Measurements from ENCODE around the gene APOL2.
"Not testable (repeated sequence)": the region's sequence is repeated elsewhere in the genome, so short reads cannot be mapped to it uniquely, and the experiment has no call there.

APOL2 gene

DNA sequence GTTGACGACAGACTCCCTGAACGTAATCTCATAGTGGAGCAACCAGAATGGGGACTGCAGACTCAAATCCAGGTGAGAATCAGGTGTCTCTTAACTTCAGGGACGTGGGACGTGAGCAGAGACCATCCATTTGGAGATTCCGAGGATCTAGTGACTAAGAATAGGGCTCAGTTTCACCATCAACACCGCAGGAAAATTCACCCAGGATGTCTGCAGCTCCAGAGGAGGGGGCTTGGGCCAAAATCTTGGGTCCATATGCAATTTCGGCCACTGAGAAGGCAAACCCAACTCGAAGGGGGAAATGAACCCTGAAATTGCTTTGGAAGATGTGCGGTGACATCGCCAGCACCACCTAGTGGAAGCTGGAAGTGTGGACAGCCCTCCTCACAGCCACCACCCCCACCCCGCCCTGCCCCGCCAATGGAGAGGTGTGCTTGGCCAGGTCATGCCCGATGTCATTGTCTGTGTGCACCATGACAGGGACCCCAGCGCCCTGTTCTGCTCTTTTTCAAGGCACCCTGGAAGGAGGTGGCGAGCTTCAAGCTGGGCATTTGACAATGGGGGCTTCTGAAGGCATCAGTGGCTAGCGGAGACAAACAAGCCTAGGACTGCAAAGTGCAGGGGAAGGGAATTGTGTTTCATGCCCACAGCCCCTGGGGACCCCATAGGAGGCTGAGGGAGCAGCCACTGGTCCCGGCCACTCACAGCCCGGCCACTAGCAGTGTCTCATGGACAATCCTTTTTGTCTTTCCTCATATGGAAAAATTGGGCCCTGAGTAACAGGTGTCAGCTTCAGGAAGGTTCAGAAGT, 38.4 kb upstream of the APOL2 start:
- no peak overlapping the region for H3K4me3 ChIP-seq (ENCODE audit: low read length)
- H3K9me3 ChIP-seq (ENCODE audit: control insufficient read depth, low read length): no peaks in the 10 kb centered on the region
- H3K4me1 ChIP-seq (ENCODE audit: control insufficient read depth, insufficient read depth, low read length): peaks cover 9% of the 10 kb centered on the region
- H3K9ac ChIP-seq (ENCODE audit: low read length): peak overlapping the region; percentile 47
- H3K36me3 ChIP-seq (ENCODE audit: control insufficient read depth, insufficient read depth, low read length): peaks cover 9% of the 10 kb centered on the region
- no peaks in the 10 kb centered on the region for H3K27me3 ChIP-seq (ENCODE audit: control insufficient read depth, insufficient read depth, low read length)

DNA sequence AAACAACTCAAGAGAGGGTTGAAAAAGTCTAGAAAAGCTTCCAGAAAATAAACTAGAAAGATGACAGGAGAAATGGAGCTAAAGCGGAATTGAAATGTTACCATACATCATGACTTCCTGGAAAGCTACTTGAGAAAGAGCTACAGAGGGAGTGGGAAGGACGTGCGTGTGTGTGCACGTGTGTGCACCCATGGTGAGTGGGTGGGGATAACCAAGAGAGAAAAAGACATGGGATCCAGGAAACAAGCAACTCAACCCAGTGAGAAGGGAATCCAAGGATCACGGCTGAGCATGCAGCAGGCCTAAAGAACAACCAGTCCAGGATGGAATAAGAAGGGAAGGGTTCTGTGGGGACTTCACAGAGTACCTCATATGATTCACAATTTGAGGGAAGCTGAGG, 35.2 kb upstream of the APOL2 start:
- no peak overlapping the region for H3K9ac ChIP-seq (ENCODE audit: low read length)
- H3K4me3 ChIP-seq (ENCODE audit: low read length): no peak overlapping the region
- H3K4me1 ChIP-seq (ENCODE audit: control insufficient read depth, insufficient read depth, low read length): peaks cover 9% of the 10 kb centered on the region
- H3K27me3 ChIP-seq (ENCODE audit: control insufficient read depth, insufficient read depth, low read length): no peaks in the 10 kb centered on the region
- no peaks in the 10 kb centered on the region for H3K9me3 ChIP-seq (ENCODE audit: control insufficient read depth, low read length)
- no peaks in the 10 kb centered on the region for H3K36me3 ChIP-seq (ENCODE audit: control insufficient read depth, insufficient read depth, low read length)

DNA sequence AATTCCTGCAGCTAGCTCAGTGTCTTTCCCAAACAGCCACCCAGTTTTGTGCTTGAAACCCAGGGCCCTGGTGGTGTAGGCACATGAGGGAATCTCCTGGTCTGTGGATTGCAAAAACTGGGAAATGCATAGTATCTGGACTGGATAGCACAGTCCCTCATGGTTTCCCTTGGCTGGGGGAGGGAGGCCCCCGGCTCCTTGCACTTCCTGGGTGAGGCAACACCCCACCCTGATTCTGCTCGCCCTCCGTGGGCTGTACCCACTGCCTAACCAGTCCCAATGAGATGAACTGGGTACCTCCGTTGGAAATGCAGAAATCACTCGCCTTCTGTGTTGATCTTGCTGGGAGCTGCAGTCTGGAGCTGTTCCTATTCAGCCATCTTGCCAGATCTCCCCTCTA, 32.6 kb upstream of the APOL2 start:
- not testable (repeated sequence) for H3K9ac ChIP-seq (ENCODE audit: low read length); H3K4me1 ChIP-seq (ENCODE audit: control insufficient read depth, insufficient read depth, low read length); H3K9me3 ChIP-seq (ENCODE audit: control insufficient read depth, low read length); H3K27me3 ChIP-seq (ENCODE audit: control insufficient read depth, insufficient read depth, low read length); H3K4me3 ChIP-seq (ENCODE audit: low read length); H3K36me3 ChIP-seq (ENCODE audit: control insufficient read depth, insufficient read depth, low read length)

DNA sequence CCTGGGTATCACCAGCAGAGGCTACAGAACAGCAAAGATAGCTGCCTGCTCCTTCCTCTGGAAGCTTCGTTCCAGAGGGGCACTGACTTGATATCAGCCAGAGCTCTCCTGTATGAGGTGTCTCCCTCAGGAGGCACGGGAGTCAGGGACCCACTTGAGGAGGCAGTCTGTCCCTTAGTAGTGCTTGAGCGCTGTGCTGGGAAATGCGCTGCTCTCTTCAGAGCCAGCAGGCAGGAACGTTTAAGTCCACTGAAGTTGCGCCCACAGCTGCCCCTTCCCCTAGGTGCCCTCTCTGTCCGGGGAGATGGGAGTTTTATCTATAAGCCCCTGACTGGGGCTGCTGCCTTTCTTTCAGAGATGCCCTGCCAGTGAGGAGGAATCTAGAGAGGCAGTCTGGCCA, 31.9 kb upstream of the APOL2 start:
- not testable (repeated sequence) for H3K9me3 ChIP-seq (ENCODE audit: control insufficient read depth, low read length); H3K27me3 ChIP-seq (ENCODE audit: control insufficient read depth, insufficient read depth, low read length); H3K36me3 ChIP-seq (ENCODE audit: control insufficient read depth, insufficient read depth, low read length); H3K4me1 ChIP-seq (ENCODE audit: control insufficient read depth, insufficient read depth, low read length); H3K9ac ChIP-seq (ENCODE audit: low read length); H3K4me3 ChIP-seq (ENCODE audit: low read length)

DNA sequence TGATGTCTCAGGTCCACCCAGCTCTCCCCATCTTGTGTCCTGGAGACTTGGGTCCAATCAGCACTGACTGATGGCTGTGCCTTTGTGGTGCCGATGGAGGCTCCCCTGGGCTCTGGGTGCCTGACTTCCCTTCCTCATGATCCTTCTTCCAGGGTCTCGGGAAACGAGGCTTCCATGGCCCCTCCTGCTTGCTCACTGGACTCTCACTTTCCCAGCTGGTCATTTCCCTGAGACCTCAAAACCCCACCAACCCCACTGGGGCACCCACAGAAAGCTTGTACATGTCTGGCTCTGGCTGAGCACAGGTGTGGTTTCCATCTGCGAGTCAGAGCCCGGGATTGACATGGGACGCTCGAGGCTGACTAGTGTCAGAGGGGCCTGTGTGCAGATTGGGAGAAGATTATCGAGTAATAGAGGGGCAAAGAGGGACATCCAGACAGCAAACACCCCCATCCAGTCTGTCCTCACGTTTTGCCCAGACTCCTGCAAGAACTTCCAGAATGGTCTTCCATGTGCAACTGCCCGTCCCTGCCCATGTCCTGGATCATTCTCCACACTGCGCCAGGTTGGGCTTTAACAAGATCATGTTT, 28.7 kb upstream of the APOL2 start:
- Histone ChIP-seq H3K27me3 (ENCODE audit: control insufficient read depth, insufficient read depth, low read length) (no peaks in the 10 kb centered on the region), H3K9me3 (ENCODE audit: control insufficient read depth, low read length) (no peaks in the 10 kb centered on the region), H3K4me3 (ENCODE audit: low read length) (no peak overlapping the region), H3K36me3 (ENCODE audit: control insufficient read depth, insufficient read depth, low read length) (peaks cover 6% of the 10 kb centered on the region), H3K4me1 (ENCODE audit: control insufficient read depth, insufficient read depth, low read length) (no peaks in the 10 kb centered on the region), H3K9ac (ENCODE audit: low read length) (no peak overlapping the region)

DNA sequence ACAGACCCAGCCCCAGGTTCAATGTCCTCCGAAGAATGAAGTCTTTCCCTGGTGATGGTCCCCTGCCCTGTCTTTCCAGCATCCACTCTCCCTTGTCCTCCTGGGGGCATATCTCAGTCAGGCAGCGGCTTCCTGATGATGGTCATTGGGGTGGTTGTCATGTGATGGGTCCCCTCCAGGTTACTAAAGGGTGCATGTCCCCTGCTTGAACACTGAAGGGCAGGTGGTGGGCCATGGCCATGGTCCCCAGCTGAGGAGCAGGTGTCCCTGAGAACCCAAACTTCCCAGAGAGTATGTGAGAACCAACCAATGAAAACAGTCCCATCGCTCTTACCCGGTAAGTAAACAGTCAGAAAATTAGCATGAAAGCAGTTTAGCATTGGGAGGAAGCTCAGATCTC, 27.7 kb upstream of the APOL2 start:
- Histone ChIP-seq H3K4me1 (ENCODE audit: control insufficient read depth, insufficient read depth, low read length) (no peaks in the 10 kb centered on the region), H3K36me3 (ENCODE audit: control insufficient read depth, insufficient read depth, low read length) (peaks cover 6% of the 10 kb centered on the region), H3K9me3 (ENCODE audit: control insufficient read depth, low read length) (no peaks in the 10 kb centered on the region), H3K4me3 (ENCODE audit: low read length) (no peak overlapping the region), H3K27me3 (ENCODE audit: control insufficient read depth, insufficient read depth, low read length) (no peaks in the 10 kb centered on the region), H3K9ac (ENCODE audit: low read length) (no peak overlapping the region)

DNA sequence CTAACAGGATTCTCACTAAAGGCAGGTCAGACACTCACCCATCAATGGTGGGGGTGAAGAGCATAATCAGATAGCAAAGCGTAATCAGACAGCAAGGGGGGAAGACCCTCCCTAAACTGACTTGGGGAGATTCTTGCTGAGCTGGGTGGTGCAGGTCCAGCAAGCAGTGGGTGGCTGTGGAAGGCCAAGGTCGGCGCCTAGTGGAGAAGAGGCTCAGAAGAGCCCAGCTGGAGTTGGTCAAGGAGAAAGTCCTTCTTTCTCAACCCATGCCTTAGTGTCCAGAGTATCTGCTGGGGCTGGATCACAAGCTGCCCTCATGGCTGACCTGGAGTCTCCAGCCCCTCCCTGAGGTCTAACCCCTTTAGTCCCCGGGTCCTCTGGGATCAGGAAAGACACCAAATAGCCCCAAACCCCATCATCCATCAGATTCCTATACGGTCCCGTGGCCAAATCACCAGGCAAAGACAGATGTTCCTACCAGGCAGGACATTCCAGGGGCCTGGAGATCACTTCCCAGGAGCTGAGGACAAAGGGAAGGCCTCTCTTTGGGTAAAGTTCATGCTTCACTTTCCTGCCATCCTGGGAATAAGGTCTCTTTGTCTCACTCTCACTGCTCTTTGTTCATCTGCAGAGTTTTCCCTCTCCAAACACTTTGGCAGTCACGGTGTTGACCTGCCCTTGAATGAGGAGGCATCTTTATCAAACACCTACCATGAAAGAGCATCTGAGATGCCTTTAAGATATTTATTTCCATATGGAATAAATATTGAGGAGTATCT, 24.7 kb upstream of the APOL2 start:
- H3K4me1 ChIP-seq (ENCODE audit: control insufficient read depth, insufficient read depth, low read length); H3K36me3 ChIP-seq (ENCODE audit: control insufficient read depth, insufficient read depth, low read length); H3K9ac ChIP-seq (ENCODE audit: low read length); H3K27me3 ChIP-seq (ENCODE audit: control insufficient read depth, insufficient read depth, low read length); H3K9me3 ChIP-seq (ENCODE audit: control insufficient read depth, low read length); H3K4me3 ChIP-seq (ENCODE audit: low read length): not testable (repeated sequence)

DNA sequence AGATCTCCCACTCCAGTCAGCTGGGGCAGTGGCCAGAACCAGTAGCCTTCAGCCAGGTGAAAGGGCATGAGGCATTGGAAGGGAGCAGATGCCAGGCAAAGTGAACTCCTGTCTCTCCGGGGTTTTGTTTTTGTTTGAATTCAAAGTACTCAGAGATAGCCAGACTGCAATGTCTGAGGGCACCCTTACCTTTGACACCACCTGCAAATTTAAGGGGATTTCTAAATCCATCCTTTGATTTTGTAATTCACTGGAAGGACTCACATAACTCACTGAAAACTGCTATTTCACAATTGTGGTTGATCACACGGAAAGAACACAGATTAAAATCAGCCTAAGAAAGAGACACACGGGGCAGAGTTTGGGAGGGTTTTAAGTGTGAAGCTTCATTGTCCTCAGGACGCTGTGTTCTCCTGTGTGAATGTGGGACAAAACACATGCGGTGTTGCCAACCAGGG, 23.9 kb upstream of the APOL2 start:
- H3K36me3 ChIP-seq (ENCODE audit: control insufficient read depth, insufficient read depth, low read length); H3K4me1 ChIP-seq (ENCODE audit: control insufficient read depth, insufficient read depth, low read length); H3K9ac ChIP-seq (ENCODE audit: low read length); H3K4me3 ChIP-seq (ENCODE audit: low read length); H3K9me3 ChIP-seq (ENCODE audit: control insufficient read depth, low read length); H3K27me3 ChIP-seq (ENCODE audit: control insufficient read depth, insufficient read depth, low read length): not testable (repeated sequence)

DNA sequence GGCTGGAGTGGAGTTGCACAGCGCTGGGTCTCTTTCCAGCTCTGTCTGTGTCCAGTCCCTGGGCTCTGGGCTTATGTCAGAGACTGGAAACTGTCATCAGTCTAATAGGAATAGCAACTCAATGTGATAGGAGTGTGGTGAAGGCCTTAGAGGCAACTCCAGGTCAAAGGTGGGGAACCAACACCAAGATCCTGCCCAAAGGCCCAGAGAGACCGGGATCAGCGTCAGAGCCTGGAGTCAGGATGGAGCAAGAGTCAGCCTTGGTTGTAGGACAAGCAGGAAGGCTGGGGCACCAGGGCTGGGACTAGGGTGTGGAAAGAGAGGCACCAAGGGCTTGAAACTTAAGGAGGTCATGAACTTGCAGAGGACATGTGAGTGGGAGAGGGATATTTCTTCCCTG, 23.0 kb upstream of the APOL2 start:
- not testable (repeated sequence) for H3K9ac ChIP-seq (ENCODE audit: low read length); H3K9me3 ChIP-seq (ENCODE audit: control insufficient read depth, low read length); H3K27me3 ChIP-seq (ENCODE audit: control insufficient read depth, insufficient read depth, low read length); H3K4me1 ChIP-seq (ENCODE audit: control insufficient read depth, insufficient read depth, low read length); H3K4me3 ChIP-seq (ENCODE audit: low read length)
- peaks cover 14% of the 10 kb centered on the region for H3K36me3 ChIP-seq (ENCODE audit: control insufficient read depth, insufficient read depth, low read length)

DNA sequence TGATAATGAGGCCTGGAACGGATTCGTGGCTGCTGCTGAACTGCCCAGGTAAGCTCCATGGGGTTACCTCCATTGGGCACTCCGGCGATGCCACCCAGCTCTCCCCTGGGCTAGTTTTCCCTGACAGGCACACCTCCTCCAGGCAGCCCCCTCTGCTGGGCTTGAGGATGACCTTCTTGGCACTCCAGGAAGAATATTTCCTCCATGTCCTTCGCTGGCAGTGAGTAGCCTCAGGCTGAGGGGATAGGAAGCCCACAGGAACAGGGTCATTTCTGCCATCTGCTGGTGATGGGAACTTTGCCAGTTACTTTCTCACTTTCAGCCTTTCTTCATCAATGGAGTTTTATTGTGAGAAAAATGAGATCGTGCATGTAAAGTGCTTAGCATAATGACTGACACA, 22.3 kb upstream of the APOL2 start:
- peaks cover 14% of the 10 kb centered on the region for H3K36me3 ChIP-seq (ENCODE audit: control insufficient read depth, insufficient read depth, low read length)
- not testable (repeated sequence) for H3K27me3 ChIP-seq (ENCODE audit: control insufficient read depth, insufficient read depth, low read length)

DNA sequence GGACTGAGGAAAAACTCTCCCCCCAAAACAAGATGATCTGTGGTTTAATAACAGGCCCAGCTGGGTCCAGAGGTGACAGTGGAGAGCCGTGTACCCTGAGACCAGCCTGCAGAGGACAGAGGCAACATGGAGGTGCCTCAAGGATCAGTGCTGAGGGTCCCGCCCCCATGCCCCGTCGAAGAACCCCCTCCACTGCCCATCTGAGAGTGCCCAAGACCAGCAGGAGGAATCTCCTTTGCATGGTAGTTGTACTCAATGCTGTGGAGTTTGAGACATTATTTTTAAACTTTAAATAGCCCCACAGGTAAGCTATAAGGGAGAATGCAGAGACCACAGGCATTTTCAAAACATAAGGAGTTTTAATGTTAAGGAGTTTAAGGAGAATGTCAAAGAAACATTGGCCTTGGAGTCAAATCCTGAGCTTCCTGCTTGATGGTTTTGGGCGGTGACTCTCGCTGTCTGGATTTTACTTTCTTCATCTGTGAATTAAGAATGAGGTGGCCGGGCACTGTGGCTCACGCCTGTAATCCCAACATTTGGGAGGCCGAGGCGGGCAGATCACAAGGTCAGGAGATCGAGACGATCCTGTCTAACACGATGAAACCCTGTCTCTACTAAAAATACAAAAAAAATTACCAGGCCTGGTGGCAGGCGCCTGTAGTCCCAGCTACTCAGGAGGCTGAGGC, 20.4 kb upstream of the APOL2 start:
- H3K9ac ChIP-seq (ENCODE audit: low read length): no peak overlapping the region
- H3K4me1 ChIP-seq (ENCODE audit: control insufficient read depth, insufficient read depth, low read length): peaks cover 20% of the 10 kb centered on the region
- no peaks in the 10 kb centered on the region for H3K9me3 ChIP-seq (ENCODE audit: control insufficient read depth, low read length)
- no peak overlapping the region for H3K4me3 ChIP-seq (ENCODE audit: low read length)
- peaks cover 8% of the 10 kb centered on the region for H3K36me3 ChIP-seq (ENCODE audit: control insufficient read depth, insufficient read depth, low read length)
- H3K27me3 ChIP-seq (ENCODE audit: control insufficient read depth, insufficient read depth, low read length): no peaks in the 10 kb centered on the region

More for the DNA sequence above, 22.3 kb upstream of the APOL2 start:
- H3K9me3 ChIP-seq (ENCODE audit: control insufficient read depth, low read length); H3K9ac ChIP-seq (ENCODE audit: low read length); H3K4me1 ChIP-seq (ENCODE audit: control insufficient read depth, insufficient read depth, low read length); H3K4me3 ChIP-seq (ENCODE audit: low read length): not testable (repeated sequence)
